Measurements from ENCODE around the gene LRTM1.

- no peak for TF ChIP-seq REST (tag by site-specific recombination; IDR thresholded peaks at IDR 0.05)
- TF ChIP-seq ZNF398 (tag by site-specific recombination; IDR thresholded peaks at IDR 0.05) = no peak
- no peak for TF ChIP-seq ZNF48 (tag by site-specific recombination; IDR thresholded peaks at IDR 0.05)
- TF ChIP-seq ATF2 (tag by site-specific recombination; IDR thresholded peaks at IDR 0.05; ENCODE audit: low read depth) = no peak
- no peak for TF ChIP-seq CTCF (tag by site-specific recombination; IDR thresholded peaks at IDR 0.05)
- no peak for TF ChIP-seq KLF10 (tag by site-specific recombination; IDR thresholded peaks at IDR 0.05)
- TF ChIP-seq ZNF423 (tag by site-specific recombination; IDR thresholded peaks at IDR 0.05) = no peak
- no peak for TF ChIP-seq PRDM10 (tag by site-specific recombination; IDR thresholded peaks at IDR 0.05)
- TF ChIP-seq ZNF274 (IDR thresholded peaks at IDR 0.05; ENCODE audit: low read length) = no peak
- TF ChIP-seq ZNF274 (tag by site-specific recombination; IDR thresholded peaks at IDR 0.05; ENCODE audit: borderline replicate concordance) = no peak
- TF ChIP-seq ZNF777 (tag by site-specific recombination; IDR thresholded peaks at IDR 0.05; ENCODE audit: borderline replicate concordance) = no peak
These were observed 18.7 kb downstream of the LRTM1 start for GRCh38 chr3:54909191-54909590.
